GM18502 (cell line): Measurements from ENCODE around the gene PDZD2.

Experiments used
- ATAC-seq: cut with Tn5 transposase; IDR thresholded peaks from one replicate; pipeline ENCODE4 v1.9.1; 2021; ENCODE audit warnings: mild to moderate bottlenecking; ENCODE audit not compliant: unreplicated experiment, poor library complexity

Gene PDZD2

DNA sequence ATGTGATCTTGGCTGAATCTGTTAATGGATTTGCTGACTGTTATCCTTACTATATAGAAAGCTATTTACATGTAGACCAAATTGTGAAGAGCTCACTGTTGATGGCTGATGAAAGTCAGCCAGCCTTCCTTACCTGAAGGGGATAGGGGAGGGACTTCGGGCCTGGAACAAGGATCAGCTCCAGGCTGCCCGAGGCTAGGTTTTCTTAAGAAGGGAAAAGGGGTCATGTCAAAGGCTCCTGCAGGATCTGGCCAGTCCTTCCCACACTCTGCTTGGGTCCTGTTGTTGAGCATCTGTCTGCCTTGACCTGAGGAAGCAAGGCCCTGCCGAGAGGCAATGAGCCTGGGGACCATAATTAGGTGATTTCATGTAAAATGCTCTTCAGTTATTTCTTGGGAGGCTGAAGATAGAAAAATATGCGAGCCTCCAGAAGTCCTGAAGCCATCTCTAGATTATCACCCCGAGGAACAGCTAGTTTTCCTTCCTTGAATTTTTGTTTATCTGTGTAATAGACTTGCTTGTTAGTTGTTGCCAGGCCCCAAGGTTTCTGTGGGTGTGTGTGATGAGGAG lies 261.4 kb downstream of the PDZD2 start:
- ATAC-seq, result no peak

GRCh38 chr5:31901807-31902530 lies 263.0 kb downstream of the PDZD2 start:
- ATAC-seq, result no peak

DNA sequence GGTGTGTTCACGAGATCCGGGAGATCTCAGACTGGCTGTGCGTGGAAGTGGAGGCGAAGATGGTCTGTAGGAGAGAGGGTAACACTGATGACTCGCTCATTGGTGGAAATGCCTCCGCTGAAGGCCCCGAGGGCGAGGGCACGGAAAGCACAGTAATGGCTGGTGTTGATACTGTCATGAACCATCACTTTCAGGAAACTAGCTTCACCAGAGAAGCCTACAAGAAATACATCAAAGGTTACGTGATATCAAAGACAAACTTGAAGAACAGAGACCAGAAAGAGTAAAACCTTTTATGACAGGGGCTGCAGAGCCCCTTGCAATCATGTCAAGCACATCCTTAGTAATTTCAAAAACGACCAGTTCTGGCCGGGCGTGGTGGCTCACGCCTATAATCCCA lies 269.5 kb downstream of the PDZD2 start:
- no peak for ATAC-seq

DNA sequence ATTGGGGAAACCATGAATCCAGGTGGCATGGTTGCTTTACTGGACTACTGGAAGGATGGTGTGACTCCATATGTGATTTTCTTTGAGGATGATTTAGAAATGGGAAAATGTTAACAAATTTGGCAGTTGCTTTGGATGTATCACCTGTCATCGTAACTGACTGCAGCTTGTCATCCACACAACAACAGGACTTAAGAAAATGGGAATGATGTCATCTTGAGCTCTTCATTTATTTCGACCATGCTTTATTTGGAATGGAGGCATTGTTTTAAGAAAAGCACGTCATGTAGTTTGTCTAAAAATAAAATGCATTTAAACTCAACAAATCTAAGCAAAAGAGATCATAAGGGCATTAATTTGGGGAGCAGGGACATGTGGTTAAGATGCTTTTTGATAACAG lies 270.1 kb downstream of the PDZD2 start:
- ATAC-seq, result no peak

GRCh38 chr5:31911291-31912265 lies 272.6 kb downstream of the PDZD2 start:
- no peak for ATAC-seq

DNA sequence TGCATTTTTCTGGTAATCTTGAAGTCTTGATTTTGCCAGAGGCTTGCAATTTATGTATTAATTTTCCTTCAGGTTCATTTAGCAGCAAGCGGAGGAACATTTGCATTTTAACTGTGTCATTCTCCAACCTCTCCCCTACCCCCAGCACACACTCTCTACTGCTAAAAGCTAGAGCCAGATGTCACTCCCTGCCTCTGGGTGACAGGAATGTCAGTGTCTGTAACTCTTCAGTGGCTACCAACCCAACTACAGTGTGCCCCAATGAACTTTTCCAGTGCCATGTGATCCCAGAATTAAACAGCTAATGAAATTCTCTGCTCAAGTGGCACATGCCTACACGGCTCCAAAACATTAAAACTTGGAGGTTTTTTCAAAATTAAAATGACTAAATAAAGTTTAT lies 274.9 kb downstream of the PDZD2 start:
- no peak for ATAC-seq

GRCh38 chr5:31916327-31916726 lies 277.4 kb downstream of the PDZD2 start:
- no peak for ATAC-seq

DNA sequence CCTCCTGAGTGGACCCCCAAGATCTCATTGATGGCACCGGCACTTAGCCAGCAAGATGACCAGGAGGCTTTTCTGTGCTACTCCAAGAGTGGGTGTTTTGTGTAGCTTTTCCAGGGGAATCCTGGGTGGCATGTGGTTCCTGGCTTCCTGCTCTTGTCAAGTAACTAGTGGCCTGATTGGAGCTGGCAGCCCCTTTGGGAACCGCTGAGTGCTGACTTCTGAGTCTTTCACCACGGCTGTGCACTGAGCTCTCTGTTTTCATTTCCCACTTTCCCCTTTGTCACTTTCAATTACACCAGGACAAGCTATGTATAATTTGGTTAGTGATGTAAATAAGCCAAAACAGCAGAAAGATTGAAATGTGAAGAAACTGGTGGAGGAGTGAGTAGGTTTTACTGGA lies 279.8 kb downstream of the PDZD2 start:
- no peak for ATAC-seq

GRCh38 chr5:31921852-31922305 lies 282.9 kb downstream of the PDZD2 start:
- ATAC-seq, result no peak

- ATAC-seq, result no peak
These were observed 285.1 kb downstream of the PDZD2 start for GRCh38 chr5:31924005-31924404.

DNA sequence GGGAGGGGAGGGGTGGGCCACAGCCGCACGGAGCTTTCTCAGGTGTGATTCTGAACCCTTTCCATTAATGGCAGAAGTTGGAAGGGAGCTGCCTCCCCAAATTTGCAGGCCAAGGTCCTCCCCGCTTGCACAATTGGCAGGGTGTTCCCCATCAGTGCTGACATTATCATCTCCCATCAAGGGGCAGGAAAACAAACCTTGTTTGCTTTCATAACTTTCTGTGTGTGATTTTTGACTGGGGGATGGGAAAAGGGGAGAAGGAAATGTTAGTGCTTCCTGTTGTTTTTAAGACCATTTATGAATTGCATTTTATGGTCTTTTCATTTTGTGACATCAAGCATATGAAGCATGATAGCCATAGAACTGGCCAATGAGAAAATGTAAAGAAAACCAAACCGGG lies 292.9 kb downstream of the PDZD2 start:
- ATAC-seq, result no peak

DNA sequence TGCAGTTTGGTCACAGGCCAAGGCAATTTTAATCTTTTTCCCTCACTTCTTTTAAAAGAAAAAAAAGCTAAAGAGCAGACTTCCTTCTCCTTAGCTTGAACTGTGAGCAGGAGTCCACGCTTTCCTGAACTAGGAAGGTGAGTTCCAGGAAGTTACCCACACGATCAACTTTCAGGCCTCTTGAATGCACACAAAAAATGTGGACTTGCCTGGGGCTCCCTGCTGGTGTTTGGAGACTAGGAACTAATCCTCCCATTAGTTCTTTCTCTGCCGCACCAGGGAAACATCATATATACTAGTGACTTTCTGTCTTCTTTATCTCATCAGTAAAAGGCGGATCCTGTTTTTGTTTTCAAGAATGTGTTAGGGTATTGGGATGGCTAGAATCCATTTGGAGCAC lies 295.2 kb downstream of the PDZD2 start:
- no peak for ATAC-seq

GRCh38 chr5:31935496-31936369 lies 296.8 kb downstream of the PDZD2 start:
- no peak for ATAC-seq

DNA sequence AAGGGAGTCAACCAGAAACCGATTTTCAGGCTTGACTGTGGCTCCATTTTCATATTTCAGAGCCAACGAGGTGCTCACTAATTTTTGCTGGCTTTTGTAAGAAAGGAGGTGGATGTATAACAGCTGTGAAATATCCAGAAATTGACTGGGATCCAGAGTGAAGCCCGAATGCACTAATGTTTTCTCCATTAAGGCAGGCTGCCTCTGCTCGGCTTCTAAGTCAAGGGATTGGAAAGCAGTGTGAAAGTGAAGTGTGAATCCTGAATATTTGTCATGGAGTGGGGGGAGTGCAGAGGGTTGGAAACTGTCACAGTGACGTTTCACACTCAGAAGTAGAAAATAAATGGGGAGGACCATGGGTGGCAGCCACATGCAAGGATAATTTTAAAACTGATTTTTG lies 297.8 kb downstream of the PDZD2 start:
- ATAC-seq, result no peak

DNA sequence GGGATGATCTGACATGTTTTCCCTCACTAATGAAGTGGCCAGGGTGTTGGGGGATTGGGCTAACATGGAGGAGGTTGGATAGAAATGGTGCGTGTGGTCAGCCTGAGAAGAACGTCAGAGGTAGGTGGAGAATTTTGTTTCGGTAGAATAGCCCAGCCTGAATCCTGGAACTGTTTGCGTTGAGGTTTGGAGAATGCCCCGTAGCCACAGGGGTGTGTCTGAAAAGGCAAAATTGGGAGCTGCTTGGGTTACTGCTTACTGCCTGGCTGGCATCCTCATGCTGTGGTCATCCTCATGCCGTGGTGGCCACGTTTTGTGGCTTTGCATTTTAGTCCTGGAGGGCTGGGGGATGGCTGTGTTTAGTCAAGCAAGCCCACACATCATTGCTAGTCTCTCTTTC lies 298.3 kb downstream of the PDZD2 start:
- no peak for ATAC-seq

- no peak for ATAC-seq
These were observed 298.8 kb downstream of the PDZD2 start for GRCh38 chr5:31937703-31938102.

DNA sequence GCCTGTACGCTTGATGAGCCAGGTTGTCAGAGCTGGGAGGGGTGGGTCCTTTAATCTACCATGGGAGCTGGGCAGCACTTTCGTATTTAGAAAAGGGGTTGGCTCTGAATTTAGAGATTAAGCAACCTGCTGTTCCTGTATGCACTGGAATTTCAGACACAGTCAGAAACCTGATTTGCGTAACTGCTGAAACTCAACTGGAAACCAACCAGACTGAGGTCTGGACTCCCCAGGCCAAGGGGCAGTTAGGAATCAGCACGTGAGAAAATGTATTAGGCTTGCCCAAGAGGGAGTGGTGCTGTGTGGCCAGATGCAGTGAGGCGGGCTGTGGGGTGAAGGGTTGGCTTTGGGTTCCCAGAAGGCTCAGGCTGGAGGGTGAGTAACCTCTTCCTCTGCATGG lies 300.2 kb downstream of the PDZD2 start:
- ATAC-seq, result no peak

- ATAC-seq, result no peak
These were observed 302.3 kb downstream of the PDZD2 start for GRCh38 chr5:31941151-31941755.

GRCh38 chr5:31942546-31942945 lies 303.6 kb downstream of the PDZD2 start:
- no peak for ATAC-seq
